Karpas-422 (cell line): ENCODE measurements around the gene ASTN2. TPM values are rescaled to one million over a fixed set of nuclear protein-coding genes. Genes with fewer than 3 reads are reported as not detected.

ENCODE experiments used
- DNase-seq: peaks from one replicate; pipeline ENCODE4 v3.0.0-alpha.2; 2015
- H2AFZ ChIP-seq: fragments of 200-600 bp; sonication (generic); 2 replicates; pipeline ENCODE4 v1.6.1; 2014; ENCODE audit warnings: antibody characterized with exemption, low read length, mixed read lengths
- H3K27ac ChIP-seq: fragments of 200-600 bp; sonication (generic); 2 replicates; pipeline ENCODE4 v1.5.1; 2014; ENCODE audit warnings: mild to moderate bottlenecking, low read length, moderate library complexity
- H3K27me3 ChIP-seq: fragments of 200-600 bp; sonication (generic); 2 replicates; pipeline ENCODE4 v1.6.1; 2014; ENCODE audit warnings: low read length, mixed read lengths
- H3K36me3 ChIP-seq: fragments of 200-600 bp; sonication (generic); 2 replicates; pipeline ENCODE4 v1.6.1; 2014; ENCODE audit warnings: low read length, mixed read lengths; ENCODE audit not compliant: insufficient read depth
- H3K4me1 ChIP-seq: fragments of 200-600 bp; sonication (generic); 2 replicates; pipeline ENCODE4 v1.6.1; 2014; ENCODE audit warnings: mild to moderate bottlenecking, low read length, mixed read lengths
- H3K4me2 ChIP-seq: fragments of 200-600 bp; sonication (generic); 2 replicates; pipeline ENCODE4 v1.6.1; 2014; ENCODE audit warnings: low read length, low read depth, mild to moderate bottlenecking; ENCODE audit not compliant: poor library complexity, severe bottlenecking
- H3K4me3 ChIP-seq: fragments of 200-600 bp; sonication (generic); 2 replicates; pipeline ENCODE4 v1.5.1; 2014; ENCODE audit warnings: mild to moderate bottlenecking, antibody characterized with exemption, low read length, mixed read lengths
- H3K79me2 ChIP-seq: fragments of 200-600 bp; sonication (generic); 2 replicates; pipeline ENCODE4 v1.6.1; 2014; ENCODE audit warnings: mild to moderate bottlenecking, low read length, mixed read lengths
- H3K9ac ChIP-seq: fragments of 200-600 bp; sonication (generic); 2 replicates; pipeline ENCODE4 v1.6.0; 2014; ENCODE audit warnings: low read length
- H3K9me2 ChIP-seq: fragments of 200-600 bp; sonication (generic), shearing (Covaris generic); replicated peaks from 2 replicates; pipeline ENCODE4 v1.6.0; 2014; ENCODE audit warnings: mild to moderate bottlenecking, low read length, moderate library complexity; ENCODE audit not compliant: insufficient read depth
- H3K9me3 ChIP-seq: fragments of 300-700, 200-600 bp; sonication (generic); 2 replicates; pipeline ENCODE4 v1.6.1; 2014; ENCODE audit warnings: low read length, mixed read lengths
- H4K20me1 ChIP-seq: fragments of 200-600 bp; sonication (generic); 2 replicates; pipeline ENCODE4 v1.6.1; 2014; ENCODE audit warnings: mild to moderate bottlenecking, antibody characterized with exemption, low read length, low read depth; ENCODE audit not compliant: insufficient read depth
- total RNA-seq: library from RNA; depleted of rRNA; stranded (reverse); fragments of >200 nt; shearing (Covaris generic); gene quantifications from 2 replicates; pipeline ENCODE4 v1.2.3, GENCODE V29; 2014; ENCODE audit warnings: low replicate concordance

Gene ASTN2
- total RNA-seq, 1 experiment from 2014 or later, result 5.3 TPM

- H3K27ac ChIP-seq, result no peak overlapping the region
- H2AFZ ChIP-seq, result no peak overlapping the region
- no peaks in the 10 kb centered on the region for H3K79me2 ChIP-seq
- no peak overlapping the region for H3K4me3 ChIP-seq
- H3K9me2 ChIP-seq, result no peaks in the 10 kb centered on the region
- no peak overlapping the region for H3K4me2 ChIP-seq
- H4K20me1 ChIP-seq, result no peaks in the 10 kb centered on the region; the same call in 1 of the 2 replicates
- H3K9ac ChIP-seq, result no peak overlapping the region
- H3K9me3 ChIP-seq, result no peaks in the 10 kb centered on the region
- no peaks in the 10 kb centered on the region for H3K4me1 ChIP-seq
- DNase-seq, result no peak
- H3K36me3 ChIP-seq, result no peaks in the 10 kb centered on the region
- no peaks in the 10 kb centered on the region for H3K27me3 ChIP-seq
Measured at GRCh38 chr9:116547729-116548426, 867.0 kb downstream of the ASTN2 start.

- no peaks in the 10 kb centered on the region for H3K9me3 ChIP-seq
- H3K27me3 ChIP-seq, result no peaks in the 10 kb centered on the region
- H3K27ac ChIP-seq, result no peak overlapping the region
- H3K4me1 ChIP-seq, result no peaks in the 10 kb centered on the region
- H3K4me2 ChIP-seq, result no peak overlapping the region
- no peaks in the 10 kb centered on the region for H3K79me2 ChIP-seq
- DNase-seq, result no peak
- no peak overlapping the region for H2AFZ ChIP-seq
- H3K9ac ChIP-seq, result no peak overlapping the region
- no peaks in the 10 kb centered on the region; the same call in 1 of the 2 replicates for H4K20me1 ChIP-seq
- H3K4me3 ChIP-seq, result no peak overlapping the region
- no peaks in the 10 kb centered on the region for H3K36me3 ChIP-seq
- H3K9me2 ChIP-seq, result no peaks in the 10 kb centered on the region
Measured at GRCh38 chr9:116546711-116547581, 867.9 kb downstream of the ASTN2 start.

DNA sequence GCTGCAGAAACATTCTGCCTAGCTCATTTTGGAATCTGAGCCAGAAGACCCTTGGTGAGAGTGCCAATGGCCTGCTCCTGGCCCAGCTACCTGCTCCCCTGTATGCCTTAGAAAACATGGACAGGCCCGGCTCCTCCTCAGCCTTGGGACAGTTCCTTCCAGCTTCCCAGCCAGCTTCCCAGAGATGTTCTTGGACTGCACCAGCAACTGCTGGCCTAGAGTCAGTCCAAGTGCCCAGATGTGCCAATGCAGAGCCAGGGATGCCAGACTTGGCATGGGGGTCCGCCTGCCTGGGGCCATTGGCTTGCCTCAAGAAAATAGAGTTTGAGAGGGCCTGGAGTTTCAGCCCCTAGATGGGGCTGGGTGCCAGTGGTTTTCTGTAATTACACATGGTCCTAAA is 870.0 kb downstream of the ASTN2 start:
- H3K4me2 ChIP-seq, result no peak overlapping the region
- no peak overlapping the region for H3K27ac ChIP-seq
- H3K36me3 ChIP-seq, result no peaks in the 10 kb centered on the region
- H3K4me1 ChIP-seq, result no peaks in the 10 kb centered on the region
- H3K9me3 ChIP-seq, result no peaks in the 10 kb centered on the region
- H3K4me3 ChIP-seq, result no peak overlapping the region
- H3K79me2 ChIP-seq, result no peaks in the 10 kb centered on the region
- H2AFZ ChIP-seq, result no peak overlapping the region
- H3K27me3 ChIP-seq, result no peaks in the 10 kb centered on the region
- H3K9ac ChIP-seq, result no peak overlapping the region
- H3K9me2 ChIP-seq, result no peaks in the 10 kb centered on the region
- H4K20me1 ChIP-seq, result no peaks in the 10 kb centered on the region; the same call in 1 of the 2 replicates
- no peak for DNase-seq

DNA sequence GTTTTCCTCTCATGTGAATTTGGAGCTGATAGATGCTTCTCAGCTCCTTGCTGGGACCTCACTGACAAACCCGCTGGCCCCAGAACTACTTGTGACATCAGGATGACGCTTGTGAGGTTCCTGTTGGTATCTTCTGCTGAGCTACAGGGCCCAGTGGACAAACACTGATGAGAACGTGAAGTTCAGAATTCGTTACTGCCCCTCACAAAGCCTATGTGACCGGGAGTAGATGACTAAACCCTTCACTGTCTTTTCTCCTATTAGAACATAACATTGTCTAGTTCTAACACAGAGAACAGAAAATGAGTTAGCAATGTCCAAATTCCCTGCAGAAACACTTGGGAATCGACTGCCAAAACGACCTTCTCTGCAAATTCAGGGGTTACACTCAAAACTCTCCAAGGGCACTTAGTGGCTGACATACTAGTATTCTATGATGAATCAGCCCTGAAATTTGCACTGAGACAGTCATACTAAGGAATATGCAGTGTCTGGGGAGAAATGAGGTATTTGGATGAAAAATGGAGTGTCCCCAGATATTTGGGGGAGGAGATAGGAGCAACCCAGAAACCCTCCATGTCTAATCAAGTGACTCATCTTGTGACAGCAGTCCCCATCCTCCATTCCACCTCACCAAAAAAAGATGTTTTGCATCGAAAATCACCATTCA is 871.0 kb downstream of the ASTN2 start:
- H4K20me1 ChIP-seq, result no peaks in the 10 kb centered on the region
- H3K27me3 ChIP-seq, result 0 out of 2 replicates have a peak, but pooled peaks cover 1% of the 10 kb centered on the region
- no peak overlapping the region for H3K9ac ChIP-seq
- no peaks in the 10 kb centered on the region for H3K9me3 ChIP-seq
- no peak overlapping the region for H3K4me2 ChIP-seq
- no peak overlapping the region for H3K4me3 ChIP-seq
- no peaks in the 10 kb centered on the region for H3K79me2 ChIP-seq
- H3K27ac ChIP-seq, result no peak overlapping the region
- H3K4me1 ChIP-seq, result no peaks in the 10 kb centered on the region
- H3K36me3 ChIP-seq, result no peaks in the 10 kb centered on the region
- no peak overlapping the region for H2AFZ ChIP-seq
- H3K9me2 ChIP-seq, result no peaks in the 10 kb centered on the region
- no peak for DNase-seq

DNA sequence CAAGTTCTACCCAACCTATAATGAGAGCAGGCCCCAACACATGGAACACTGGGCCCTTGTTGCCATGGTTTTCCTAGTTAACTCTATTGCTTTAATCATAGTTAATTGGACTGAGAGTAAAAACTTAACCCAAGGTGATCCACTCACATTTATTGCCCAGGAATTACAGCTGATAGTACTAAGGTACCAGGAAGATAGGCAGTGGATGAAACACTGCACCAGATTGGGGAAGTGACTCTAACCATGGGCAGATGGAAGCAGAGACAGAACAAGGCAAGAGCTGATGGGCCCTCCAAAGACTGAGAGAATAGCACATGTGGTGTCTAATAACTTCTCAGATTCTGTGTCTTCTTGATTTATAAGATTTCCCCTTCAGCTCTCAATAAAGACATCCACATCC is 873.5 kb downstream of the ASTN2 start:
- no peaks in the 10 kb centered on the region for H4K20me1 ChIP-seq
- H3K27ac ChIP-seq, result no peak overlapping the region
- DNase-seq, result no peak
- no peaks in the 10 kb centered on the region for H3K9me2 ChIP-seq
- H3K9ac ChIP-seq, result no peak overlapping the region
- H2AFZ ChIP-seq, result no peak overlapping the region
- H3K79me2 ChIP-seq, result no peaks in the 10 kb centered on the region
- H3K9me3 ChIP-seq, result no peaks in the 10 kb centered on the region
- H3K4me3 ChIP-seq, result no peak overlapping the region
- H3K4me1 ChIP-seq, result no peaks in the 10 kb centered on the region
- no peak overlapping the region for H3K4me2 ChIP-seq
- no peaks in the 10 kb centered on the region for H3K36me3 ChIP-seq
- 0 out of 2 replicates have a peak, but pooled peaks cover 3% of the 10 kb centered on the region for H3K27me3 ChIP-seq

- Histone ChIP-seq H3K36me3 (no peaks in the 10 kb centered on the region), H4K20me1 (no peaks in the 10 kb centered on the region), H3K27ac (no peak overlapping the region), H3K9me3 (no peaks in the 10 kb centered on the region), H3K79me2 (no peaks in the 10 kb centered on the region), H3K4me1 (no peaks in the 10 kb centered on the region), H3K9ac (no peak overlapping the region), H3K27me3 (0 out of 2 replicates have a peak, but pooled peaks cover 3% of the 10 kb centered on the region), H3K4me3 (no peak overlapping the region), H3K4me2 (no peak overlapping the region), H3K9me2 (no peaks in the 10 kb centered on the region), H2AFZ (no peak overlapping the region)
- no peak for DNase-seq
Measured at GRCh38 chr9:116539549-116539948, 875.3 kb downstream of the ASTN2 start.

- Histone ChIP-seq H2AFZ (no peak overlapping the region), H3K9me2 (no peaks in the 10 kb centered on the region), H3K36me3 (no peaks in the 10 kb centered on the region), H3K4me3 (no peak overlapping the region), H3K4me2 (no peak overlapping the region), H3K27me3 (no peaks in the 10 kb centered on the region; the same call in 1 of the 2 replicates), H3K9me3 (no peaks in the 10 kb centered on the region), H4K20me1 (no peaks in the 10 kb centered on the region), H3K9ac (no peak overlapping the region), H3K79me2 (no peaks in the 10 kb centered on the region), H3K27ac (no peak overlapping the region), H3K4me1 (no peaks in the 10 kb centered on the region)
- DNase-seq, result no peak
Measured at GRCh38 chr9:116525611-116526010, 889.2 kb downstream of the ASTN2 start.
